H1 (cell line): ENCODE data around the gene NDFIP2. TPM values are rescaled to one million over a fixed set of nuclear protein-coding genes. Genes with fewer than 3 reads are reported as not detected.

ENCODE experiments used
- CTCF ChIA-PET: fragments of 300-600 bp; sonication (Branson Sonifier 250); formaldehyde crosslinking; loops from one replicate; lab custom pipeline; 2021; ENCODE audit not compliant: partially characterized antibody; lab: Charles Lee
- POLR2A ChIA-PET: fragments of 300-600 bp; sonication (Branson Sonifier 250); formaldehyde crosslinking; loops from one replicate; lab custom pipeline; 2021; ENCODE audit warnings: inconsistent platforms; ENCODE audit not compliant: partially characterized antibody; lab: Charles Lee
- DNase-seq, 2 experiments: peaks; one replicate each; pipeline versions ENCODE4 v3.0.0 to v3.0.0-alpha.2; 2010 to 2022; ENCODE audit warnings: low spot score in 2 of 2, low read depth in 1 of 2, mixed read lengths in 1 of 2
- FAIRE-seq: peaks from 2 replicates; lab custom pipeline; 2011; peaks lifted over from hg19 to GRCh38; lab: Jason Lieb, UNC
- H2AFZ ChIP-seq: 2 replicates; pipeline ENCODE4 v1.8.1; 2012; ENCODE audit warnings: low read length, inconsistent platforms
- H2AK5ac ChIP-seq: 2 replicates; pipeline ENCODE4 v1.6.1; 2013; ENCODE audit warnings: low read depth, low read length
- H2BK120ac ChIP-seq: replicated peaks from 2 replicates; pipeline ENCODE3; 2013; ENCODE audit warnings: low read depth, low read length, inconsistent platforms
- H2BK12ac ChIP-seq: 2 replicates; pipeline ENCODE4 v1.6.1; 2013; ENCODE audit warnings: low read depth, low read length
- H2BK15ac ChIP-seq: 2 replicates; pipeline ENCODE4 v1.6.1; 2013; ENCODE audit warnings: low read length
- H2BK20ac ChIP-seq: 2 replicates; pipeline ENCODE4 v1.6.1; 2013; ENCODE audit warnings: low read length
- H2BK5ac ChIP-seq: 2 replicates; pipeline ENCODE4 v1.6.1; 2013; ENCODE audit warnings: low read depth, low read length
- H3K14ac ChIP-seq: 2 replicates; pipeline ENCODE4 v1.6.1; 2013; ENCODE audit warnings: inconsistent platforms; ENCODE audit not compliant: insufficient read length
- H3K18ac ChIP-seq: 2 replicates; pipeline ENCODE4 v1.6.1; 2013; ENCODE audit warnings: low read length; ENCODE audit errors: extremely low read depth
- H3K23ac ChIP-seq: 2 replicates; pipeline ENCODE4 v1.6.1; 2013; ENCODE audit warnings: inconsistent platforms; ENCODE audit not compliant: insufficient read length
- H3K23me2 ChIP-seq: 2 replicates; pipeline ENCODE4 v1.6.1; 2013; ENCODE audit warnings: low read depth, low read length
- H3K27ac ChIP-seq: 2 replicates; pipeline ENCODE4 v1.6.1; 2011; ENCODE audit warnings: low read depth, low read length, inconsistent platforms
- H3K27me3 ChIP-seq, 4 experiments: replicated peaks in 1 of 4; 1 replicate in 1 of 4; 2 replicates in 3 of 4; pipeline versions ENCODE4 v1.6.1 to v1.8.1; 2011 to 2013; ENCODE audit warnings: low read length in 3 of 4, mild to moderate bottlenecking in 3 of 4, inconsistent platforms in 2 of 4, mixed read lengths in 2 of 4, moderate library complexity in 1 of 4; ENCODE audit not compliant: control insufficient read depth in 3 of 4, insufficient read depth in 3 of 4; ENCODE audit errors: extremely low read depth in 1 of 4
- H3K36me3 ChIP-seq, 4 experiments: 2 replicates each; pipeline versions ENCODE4 v1.6.1 to v1.8.1; 2011 to 2013; ENCODE audit warnings: mild to moderate bottlenecking in 4 of 4, low read length in 3 of 4, moderate library complexity in 2 of 4, control low read depth in 1 of 4, inconsistent platforms in 1 of 4; ENCODE audit not compliant: insufficient read depth in 4 of 4, control insufficient read depth in 2 of 4
- H3K4ac ChIP-seq: replicated peaks from 2 replicates; pipeline ENCODE3; 2013; ENCODE audit warnings: low read length, low read depth, mixed read lengths, inconsistent platforms; ENCODE audit not compliant: insufficient read length
- H3K4me1 ChIP-seq, 4 experiments: replicated peaks in 1 of 4; 1 replicate in 1 of 4; 2 replicates in 3 of 4; pipeline versions ENCODE4 v1.6.1 to v1.8.1; 2011 to 2013; ENCODE audit warnings: low read length in 3 of 4, inconsistent platforms in 2 of 4, mixed read lengths in 1 of 4; ENCODE audit not compliant: insufficient read depth in 4 of 4, control insufficient read depth in 3 of 4
- H3K4me2 ChIP-seq, 2 experiments: 2 replicates each; pipeline versions ENCODE4 v1.6.1 to v1.8.1; 2011 to 2013; ENCODE audit warnings: low read depth in 2 of 2, low read length in 2 of 2, control low read depth in 1 of 2, inconsistent platforms in 1 of 2, mild to moderate bottlenecking in 1 of 2; ENCODE audit not compliant: insufficient read depth in 1 of 2
- H3K4me3 ChIP-seq, 4 experiments: fragments of 200-600, 300-600 bp in 1 of 4; sonication (generic), shearing (Covaris generic), sonication (Bioruptor Twin) in 1 of 4; 2 replicates each; pipeline versions ENCODE4 v1.5.1 to v1.8.1; 2011 to 2016; ENCODE audit warnings: low read length in 4 of 4, low read depth in 3 of 4, control low read depth in 2 of 4, inconsistent platforms in 2 of 4, mild to moderate bottlenecking in 2 of 4, mixed read lengths in 1 of 4, moderate library complexity in 1 of 4; ENCODE audit not compliant: insufficient read depth in 2 of 4; ENCODE audit errors: extremely low read depth in 1 of 4
- H3K56ac ChIP-seq: replicated peaks from 2 replicates; pipeline ENCODE3; 2013; ENCODE audit warnings: low read depth, mild to moderate bottlenecking, mixed read lengths, low read length, inconsistent platforms; ENCODE audit not compliant: insufficient read length
- H3K79me1 ChIP-seq: 2 replicates; pipeline ENCODE4 v1.6.1; 2013; ENCODE audit warnings: low read depth, low read length, control low read depth
- H3K79me2 ChIP-seq, 2 experiments: 2 replicates each; pipeline versions ENCODE4 v1.6.1 to v1.8.1; 2012 to 2013; ENCODE audit warnings: low read length in 2 of 2, mild to moderate bottlenecking in 2 of 2, inconsistent platforms in 1 of 2; ENCODE audit not compliant: insufficient read depth in 2 of 2, control insufficient read depth in 1 of 2
- H3K9ac ChIP-seq, 4 experiments: replicated peaks in 1 of 4; 1 replicate in 1 of 4; 2 replicates in 3 of 4; pipeline versions ENCODE4 v1.6.1 to v1.8.1; 2011 to 2013; ENCODE audit warnings: low read depth in 3 of 4, low read length in 3 of 4, control low read depth in 2 of 4, mild to moderate bottlenecking in 2 of 4, moderate library complexity in 2 of 4, inconsistent platforms in 1 of 4; ENCODE audit errors: extremely low read depth in 1 of 4
- H3K9me3 ChIP-seq, 2 experiments: 2 replicates each; pipeline versions ENCODE4 v1.6.1 to v1.8.1; 2012 to 2013; ENCODE audit warnings: mild to moderate bottlenecking in 2 of 2, moderate library complexity in 2 of 2, control low read depth in 1 of 2, inconsistent platforms in 1 of 2, low read depth in 1 of 2, low read length in 1 of 2, mixed read lengths in 1 of 2; ENCODE audit not compliant: insufficient read depth in 2 of 2
- H4K20me1 ChIP-seq, 2 experiments: replicated peaks in 1 of 2; 2 replicates each; pipeline versions ENCODE3 to v1.8.1; 2011 to 2013; ENCODE audit warnings: inconsistent platforms in 2 of 2, low read length in 2 of 2, mild to moderate bottlenecking in 1 of 2; ENCODE audit not compliant: insufficient read depth in 2 of 2, control insufficient read depth in 1 of 2
- H4K5ac ChIP-seq: 2 replicates; pipeline ENCODE4 v1.6.1; 2013; ENCODE audit warnings: low read length, low read depth, mixed read lengths, inconsistent platforms; ENCODE audit not compliant: insufficient read length
- H4K8ac ChIP-seq: 2 replicates; pipeline ENCODE4 v1.8.0; 2013; ENCODE audit warnings: mild to moderate bottlenecking, moderate library complexity, low read length, inconsistent platforms; ENCODE audit not compliant: insufficient read depth; ENCODE audit errors: extremely low read depth
- H4K91ac ChIP-seq: replicated peaks from 2 replicates; pipeline ENCODE3; 2013; ENCODE audit warnings: low read length, mixed read lengths, inconsistent platforms; ENCODE audit not compliant: insufficient read length
- BCL11A ChIP-seq, 2 experiments: IDR thresholded peaks; one replicate each; pipeline ENCODE4 v1.6.1; 2011; ENCODE audit warnings: low read depth in 2 of 2, low read length in 2 of 2, mild to moderate bottlenecking in 2 of 2
- EGR1 ChIP-seq: IDR thresholded peaks from 2 replicates; pipeline ENCODE4 v1.6.1; 2011; ENCODE audit warnings: low read depth, low read length, borderline replicate concordance
- SP1 ChIP-seq: IDR thresholded peaks from 2 replicates; pipeline ENCODE4 v1.6.1; 2011; ENCODE audit warnings: low read depth, low read length
- WGBS, 2 experiments: shearing (Covaris generic) in 1 of 2; methylation state at CpG; one replicate each; pipeline versions ENCODE4 v1.1.6 to v1.1.7; 2013 to 2015; ENCODE audit warnings: low lambda C conversion rate in 2 of 2, mixed read lengths in 2 of 2, inconsistent platforms in 1 of 2, low coverage in 1 of 2, missing lambda C conversion rate in 1 of 2; ENCODE audit not compliant: insufficient replicate concordance in 2 of 2, insufficient coverage in 1 of 2, insufficient read length in 1 of 2; ENCODE audit errors: extremely low coverage in 1 of 2, missing lambda C conversion rate in 1 of 2; 5-methylcytosine and 5-hydroxymethylcytosine counted together
- polyA plus RNA-seq, 7 experiments: library from polyadenylated mRNA; depleted of rRNA in 3 of 7; stranded (reverse) in 5 of 7; unstranded in 2 of 7; fragments of >200 nt in 5 of 7; fragments of 200-250 nt in 2 of 7; gene quantifications; 1 replicate in 5 of 7; 2 replicates in 1 of 7; 4 replicates in 1 of 7; pipeline versions ENCODE4 v1.2.1 to v1.2.3, GENCODE V29; 2011 to 2013; ENCODE audit warnings: missing spikeins in 2 of 7, mixed read lengths in 2 of 7
- total RNA-seq: library from RNA; stranded (reverse); fragmentation: NEBNext Ultra II Directional; extraction: Animal tissue kit (Norgen Biotek cat#: 25700); gene quantifications from 2 replicates; pipeline ENCODE4 v1.2.1, GENCODE V29; 2021
- TF ChIP-seq, protein P1 (sequence below): IDR thresholded peaks from 2 replicates; pipeline ENCODE4 v1.6.1; 2012; ENCODE audit warnings: inconsistent platforms

The NDFIP2 gene
- total and polyA plus RNA-seq, 2 of the 8 experiments (the other 6 are each of a cell fraction or from before 2014, with no cell fraction given) = 11.1 to 32.9 TPM

DNA sequence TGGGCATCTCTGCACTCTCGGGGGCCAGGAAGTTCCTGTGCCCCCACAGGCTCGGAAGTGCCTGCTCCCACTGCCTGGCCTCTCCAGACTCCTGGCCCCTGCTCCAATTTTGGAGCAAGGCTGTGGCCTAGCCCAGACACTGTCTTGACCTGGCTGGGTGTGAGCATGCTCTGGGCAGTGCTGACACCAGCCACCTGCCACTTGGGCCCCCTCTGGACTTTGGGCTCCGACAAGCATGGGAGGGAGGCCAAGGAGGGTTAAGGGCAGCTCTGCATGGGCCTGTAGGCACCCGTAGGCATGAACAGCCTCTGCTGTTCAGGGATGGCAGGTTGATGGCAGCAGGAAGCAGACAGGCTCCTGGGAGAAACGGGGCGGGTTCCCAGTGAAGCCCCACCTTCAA, 48.9 kb upstream of the NDFIP2 start:
- H3K79me2 ChIP-seq = no peaks in the 10 kb centered on the region
- no peak overlapping the region for H2BK20ac ChIP-seq
- no peak overlapping the region; the same call in 1 of the 2 replicates for H2AFZ ChIP-seq
- H3K4me1 ChIP-seq = no peaks in the 10 kb centered on the region
- no peak overlapping the region for H3K18ac ChIP-seq
- no peaks in the 10 kb centered on the region for H4K20me1 ChIP-seq
- DNase-seq (no peak), FAIRE-seq (no peak)
- H3K56ac ChIP-seq = no peak overlapping the region
- H3K27me3 ChIP-seq = no peaks in the 10 kb centered on the region
- no peak overlapping the region for H4K5ac ChIP-seq
- no peaks in the 10 kb centered on the region for H3K9me3 ChIP-seq
- H4K8ac ChIP-seq = no peak overlapping the region
- no peak overlapping the region for H3K23ac ChIP-seq
- WGBS, 2 experiments = 92% methylated on average over 4 of the region's 6 CpGs; no CpG with 5 or more reads in 1 of the 2 experiments
- no peaks in the 10 kb centered on the region; the same call in 1 of the 2 replicates for H3K23me2 ChIP-seq
- H3K27ac ChIP-seq = no peak overlapping the region
- H2BK15ac ChIP-seq = no peak overlapping the region
- H3K79me1 ChIP-seq = no peaks in the 10 kb centered on the region
- TF ChIP-seq SP1 (no peak), EGR1 (no peak), BCL11A (IDR thresholded peaks at IDR 0.05; ENCODE audit: low read depth in 2 of 2, low read length in 2 of 2) (no peak)
- TF ChIP-seq, protein P1, sequence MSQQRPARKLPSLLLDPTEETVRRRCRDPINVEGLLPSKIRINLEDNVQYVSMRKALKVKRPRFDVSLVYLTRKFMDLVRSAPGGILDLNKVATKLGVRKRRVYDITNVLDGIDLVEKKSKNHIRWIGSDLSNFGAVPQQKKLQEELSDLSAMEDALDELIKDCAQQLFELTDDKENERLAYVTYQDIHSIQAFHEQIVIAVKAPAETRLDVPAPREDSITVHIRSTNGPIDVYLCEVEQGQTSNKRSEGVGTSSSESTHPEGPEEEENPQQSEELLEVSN = no peak
- no peak overlapping the region for H2BK12ac ChIP-seq
- H3K4me3 ChIP-seq = no peak overlapping the region
- no peak overlapping the region for H2BK5ac ChIP-seq
- ChIA-PET POLR2A (interaction anchor here (1.9 kb wide), 1 partner anchor 26 kb away, joined by 5 read pairs; the partner anchor contains the start of gene RBM26), CTCF (interaction anchor here (0.6 to 3.1 kb wide), 7 partner anchors 8 to 620 kb away, joined by 3 to 32 read pairs (median 4); partner anchors contain the start of gene NDFIP2)
- no peak overlapping the region for H2BK120ac ChIP-seq
- H3K9ac ChIP-seq = no peak overlapping the region
- H3K14ac ChIP-seq = no peak overlapping the region
- no peak overlapping the region for H4K91ac ChIP-seq
- no peaks in the 10 kb centered on the region for H3K36me3 ChIP-seq
- no peak overlapping the region for H2AK5ac ChIP-seq
- no peak overlapping the region for H3K4ac ChIP-seq
- no peak overlapping the region for H3K4me2 ChIP-seq
